ENCODE results near the gene PROSER3. TPM values are rescaled to one million over a fixed set of nuclear protein-coding genes. Genes with fewer than 3 reads are reported as not detected.
A peak's percentile ranks its signal among the peaks of the same experiment; 100 is the strongest.

Gene PROSER3
- total and polyA plus RNA-seq, 12 donors: 5.5 to 14.7 (median 9.2) TPM

GRCh38 chr19:35716801-35717664 is 40.9 kb upstream of the PROSER3 start:
- TF ChIP-seq CTCF (IDR thresholded peaks at IDR 0.05): peak; percentile 77 to 96 (median 93)
- Histone ChIP-seq H3K9me3 (no peaks in the 10 kb centered on the region), H3K27me3 (no peaks in the 10 kb centered on the region), H3K4me3 (peak overlapping the region; percentile 36 to 98 (median 82)), H3K36me3 (peaks cover 0 to 26% (median 8%) of the 10 kb centered on the region in 9 donors), H3K27ac (peak overlapping the region; percentile 78 to 97 (median 92)), H3K4me1 (peaks cover 6 to 34% (median 27%) of the 10 kb centered on the region in 9 donors)
- 0% methylated on average over 77 of the region's 77 CpGs for WGBS, 2 donors
- ATAC-seq (peak; percentile 93 to 97 (median 95)), DNase-seq (peak; percentile 95 to 96)
- intact Hi-C loops (cut with DNase I): loop anchor here in 9 of 10 donors (1.0 to 10.0 kb wide), 15 partner anchors 15 to 214 kb away; partner anchors contain the start of genes TMEM147 (in 5 of the 9), DMKN (in 1 of the 9), PROSER3 (in 1 of the 9) and PSENEN (in 1 of the 9)

- Histone ChIP-seq H3K4me3 (peak within 1 kb of the TSS; percentile 68 to 98 (median 84)), H3K27me3 (no peaks in the 10 kb centered on the region), H3K36me3 (peaks cover 0 to 34% (median 16%) of the 10 kb centered on the region in 9 donors), H3K4me1 (peaks cover 6 to 34% (median 27%) of the 10 kb centered on the region in 9 donors), H3K9me3 (no peaks in the 10 kb centered on the region), H3K27ac (peak within 1 kb of the TSS; percentile 78 to 97 (median 92))
- intact Hi-C loops (cut with DNase I): loop anchor here in 9 of 10 donors (1.0 to 10.0 kb wide), 13 partner anchors 23 to 213 kb away; partner anchors contain the start of genes TMEM147 (in 5 of the 9), PSENEN (in 2 of the 9), U2AF1L4 (in 2 of the 9) and DMKN (in 1 of the 9)
- ATAC-seq (peak in 6 of 8 donors; percentile 62 to 82 (median 79)), DNase-seq (no peak)
- WGBS, 2 donors: 1% methylated on average over 46 to 104 of the region's 109 CpGs
- no peak for TF ChIP-seq CTCF (IDR thresholded peaks at IDR 0.05)
These were observed 40.2 kb upstream of the PROSER3 start, which contains the start of gene KMT2B for GRCh38 chr19:35717665-35718344. Gene KMT2B (plus strand): TSS chr19:35718003. CDS start chr19:35718019, 16 bp downstream.

GRCh38 chr19:35718345-35719041 is 39.5 kb upstream of the PROSER3 start:
- intact Hi-C loops (cut with DNase I): loop anchor here in 7 of 10 donors (2.0 to 10.0 kb wide), 7 partner anchors 26 to 206 kb away; partner anchors contain the start of genes TMEM147 (in 4 of the 7), DMKN (in 1 of the 7), PSENEN (in 1 of the 7) and U2AF1L4 (in 1 of the 7)
- TF ChIP-seq CTCF (IDR thresholded peaks at IDR 0.05): no peak
- Histone ChIP-seq H3K27me3 (no peaks in the 10 kb centered on the region), H3K36me3 (peaks cover 0 to 41% (median 23%) of the 10 kb centered on the region in 9 donors), H3K27ac (peak overlapping the region; percentile 78 to 97 (median 90)), H3K4me3 (peak overlapping the region; percentile 68 to 98 (median 84)), H3K9me3 (no peaks in the 10 kb centered on the region), H3K4me1 (peaks cover 6 to 34% (median 27%) of the 10 kb centered on the region in 9 donors)
- no peak for ATAC-seq
- 1 to 2% methylated on average over 42 of the region's 42 CpGs for WGBS, 2 donors
- peak; percentile 40 to 49 for DNase-seq
